Islet precursor cell (in vitro differentiated cells): ENCODE results near the gene TNFRSF14.

Experiments
- DNase-seq: peaks from one replicate; pipeline ENCODE4 v3.0.0-alpha.2; 2018

Gene TNFRSF14

GRCh38 chr1:2590233-2591141 lies 34.3 kb downstream of the TNFRSF14 start:
- DNase-seq: no peak

- DNase-seq: no peak
Measured at GRCh38 chr1:2591233-2591580, 35.0 kb downstream of the TNFRSF14 start.

- no peak for DNase-seq
Measured at GRCh38 chr1:2591581-2592261, 35.5 kb downstream of the TNFRSF14 start.

- peak; percentile 50 for DNase-seq
Measured at GRCh38 chr1:2592672-2593071, 36.5 kb downstream of the TNFRSF14 start.

DNA sequence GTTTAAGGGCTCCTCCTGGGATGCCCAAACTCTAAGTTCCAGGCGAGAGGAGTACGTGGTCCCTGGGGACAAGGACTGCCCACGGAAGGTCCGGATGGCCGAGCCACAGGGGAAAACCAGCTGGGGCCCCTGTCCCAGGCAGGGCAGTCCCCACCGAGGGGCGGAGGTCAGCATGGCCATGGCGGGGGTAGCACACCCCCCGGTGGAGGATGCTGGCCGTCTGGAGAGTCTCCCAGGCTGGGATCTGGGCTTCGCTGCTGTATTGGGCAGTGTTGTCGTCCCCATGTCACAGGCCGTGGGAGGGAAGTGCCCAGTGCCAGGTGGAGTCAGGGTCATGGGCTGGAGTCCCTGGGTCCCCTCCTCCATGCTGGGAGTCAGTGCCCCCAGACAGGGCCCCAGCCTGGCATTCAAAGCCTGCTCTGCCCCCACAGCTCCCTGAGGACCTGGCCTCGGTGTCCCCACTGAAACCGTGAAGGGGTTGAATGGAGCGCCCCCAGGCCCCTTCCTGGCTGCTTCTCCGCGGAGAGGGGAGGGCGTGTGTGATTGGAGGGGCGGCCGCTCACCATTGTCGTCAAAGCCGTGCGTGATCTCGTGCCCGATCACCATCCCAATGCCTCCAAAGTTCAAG lies 37.2 kb downstream of the TNFRSF14 start:
- peak; percentile 43 for DNase-seq

GRCh38 chr1:2594001-2594640 lies 38.0 kb downstream of the TNFRSF14 start:
- DNase-seq: peak; percentile 46

DNA sequence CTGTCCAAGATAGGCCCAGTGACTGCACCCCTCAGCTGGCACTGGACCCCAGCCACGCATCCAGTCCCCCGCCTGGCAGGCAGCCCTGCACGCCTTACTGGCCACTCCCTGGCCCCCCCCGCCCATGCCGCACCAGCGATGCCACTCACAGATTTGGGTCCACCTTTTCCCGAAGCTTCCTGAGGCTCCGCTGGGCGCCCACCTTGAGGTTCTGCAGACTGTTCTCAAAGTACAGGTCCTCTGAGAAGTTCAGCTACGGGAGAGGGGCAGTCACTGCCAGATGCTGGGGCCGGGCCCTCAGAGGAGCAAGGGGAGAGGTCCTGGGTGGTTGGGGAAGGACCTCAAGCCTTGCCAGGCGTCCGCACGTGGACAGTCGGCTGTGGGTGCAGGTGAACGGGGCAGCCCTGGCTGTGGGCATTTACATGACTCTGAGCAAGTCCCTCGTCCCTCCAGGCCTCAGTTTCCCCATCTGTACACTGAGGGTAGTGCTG lies 38.5 kb downstream of the TNFRSF14 start:
- DNase-seq: peak; percentile 43

DNA sequence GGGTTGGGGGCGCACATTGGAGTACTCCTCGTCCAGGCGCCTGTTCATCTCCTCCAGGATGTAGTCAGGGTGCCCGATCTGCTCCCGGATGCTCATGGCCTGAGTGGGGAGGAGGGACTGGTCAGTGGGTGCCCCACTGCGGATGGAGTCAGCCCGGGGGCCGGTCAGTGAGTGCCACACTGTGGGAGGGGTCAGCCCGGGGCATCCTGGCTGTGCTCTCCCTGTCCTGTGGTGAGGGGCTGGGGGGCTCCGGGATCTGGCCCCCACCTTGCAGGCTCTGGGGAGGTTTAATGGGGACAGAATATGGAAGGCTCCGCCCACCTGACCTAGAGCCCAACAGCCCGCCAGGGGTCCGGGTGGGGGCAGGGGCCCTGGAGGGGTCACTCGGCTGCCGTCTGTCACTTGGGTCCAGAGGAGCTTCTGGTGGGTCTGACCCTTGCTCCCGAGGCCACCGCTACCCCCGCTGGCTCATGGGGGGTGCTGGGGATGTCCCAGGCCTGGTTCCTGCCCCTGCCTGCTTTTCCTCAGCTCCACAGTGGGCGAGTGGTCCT lies 39.2 kb downstream of the TNFRSF14 start:
- peak; percentile 43 for DNase-seq

DNA sequence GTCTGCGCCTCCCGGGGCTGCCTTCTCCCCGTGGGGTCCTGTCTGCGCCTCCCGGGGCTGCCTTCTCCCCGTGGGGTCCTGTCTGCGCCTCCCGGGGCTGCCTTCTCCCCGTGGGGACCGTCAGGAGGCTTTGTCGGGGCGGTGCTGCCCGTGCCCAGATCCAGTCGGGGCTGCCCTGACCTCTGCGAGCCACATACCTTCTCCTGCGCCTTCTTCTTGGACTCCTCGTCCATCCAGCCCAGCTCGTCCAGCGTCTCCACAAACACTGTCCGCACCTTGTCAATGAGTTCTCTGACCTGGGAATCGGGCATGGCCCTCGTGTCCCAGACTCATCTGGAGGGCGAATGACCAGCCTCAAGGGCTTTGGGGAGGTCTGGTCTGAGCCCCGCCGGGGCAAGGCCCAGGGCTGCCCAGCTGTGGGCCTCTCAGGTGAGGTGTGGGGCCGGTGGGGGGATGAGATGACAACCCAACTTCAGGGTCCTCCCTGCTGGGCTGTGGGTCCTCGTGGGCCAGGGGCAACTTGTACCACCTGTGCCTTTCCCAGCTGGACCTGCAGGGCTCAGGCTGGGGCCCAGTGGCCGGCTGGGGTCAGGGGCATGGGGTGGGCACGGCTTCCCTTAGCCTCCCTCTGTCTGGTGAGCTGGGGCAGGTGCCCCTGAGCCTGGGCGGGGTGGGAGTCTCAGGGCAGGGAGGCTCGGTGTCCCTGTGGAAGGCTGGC lies 39.8 kb downstream of the TNFRSF14 start:
- DNase-seq: peak; percentile 42

DNA sequence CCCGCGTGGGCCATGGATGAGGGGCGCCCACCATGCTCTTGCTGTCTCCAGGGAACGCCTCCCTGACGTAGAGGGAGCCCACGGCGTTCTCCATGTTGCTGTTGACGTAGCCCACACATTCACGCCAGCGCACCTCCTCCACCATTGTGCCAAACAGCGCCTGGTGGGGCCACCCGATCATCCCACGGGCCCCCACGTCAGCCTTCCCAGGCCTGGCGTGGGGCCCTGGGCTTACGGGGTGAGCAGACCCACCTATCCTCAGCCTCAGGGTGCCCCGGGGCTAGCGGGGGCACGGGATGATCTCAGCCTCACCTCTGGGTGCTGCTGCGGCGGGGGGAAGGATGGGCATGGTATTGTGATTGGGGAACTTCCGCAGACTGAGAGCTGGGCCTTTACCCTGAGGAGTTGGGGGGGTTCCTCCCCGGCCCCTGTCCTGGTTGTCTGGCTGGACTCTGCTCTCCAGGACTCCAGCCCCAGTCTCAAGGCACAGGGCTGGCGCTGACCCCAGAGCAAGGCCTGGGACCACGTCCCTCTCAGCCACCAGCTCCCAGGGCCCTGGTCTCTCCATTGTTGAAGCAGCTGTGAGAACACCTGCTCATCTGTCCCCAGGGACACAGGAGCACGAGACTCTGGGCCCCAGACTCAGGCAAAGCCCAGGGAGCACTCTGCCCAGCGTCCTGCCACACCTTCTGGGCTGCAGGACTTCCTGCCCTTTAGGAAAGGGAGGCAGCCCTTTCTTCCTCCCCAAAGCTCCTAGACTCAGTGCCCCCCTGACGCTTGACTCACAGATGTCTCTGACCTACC lies 40.6 kb downstream of the TNFRSF14 start:
- DNase-seq: peak; percentile 48

DNA sequence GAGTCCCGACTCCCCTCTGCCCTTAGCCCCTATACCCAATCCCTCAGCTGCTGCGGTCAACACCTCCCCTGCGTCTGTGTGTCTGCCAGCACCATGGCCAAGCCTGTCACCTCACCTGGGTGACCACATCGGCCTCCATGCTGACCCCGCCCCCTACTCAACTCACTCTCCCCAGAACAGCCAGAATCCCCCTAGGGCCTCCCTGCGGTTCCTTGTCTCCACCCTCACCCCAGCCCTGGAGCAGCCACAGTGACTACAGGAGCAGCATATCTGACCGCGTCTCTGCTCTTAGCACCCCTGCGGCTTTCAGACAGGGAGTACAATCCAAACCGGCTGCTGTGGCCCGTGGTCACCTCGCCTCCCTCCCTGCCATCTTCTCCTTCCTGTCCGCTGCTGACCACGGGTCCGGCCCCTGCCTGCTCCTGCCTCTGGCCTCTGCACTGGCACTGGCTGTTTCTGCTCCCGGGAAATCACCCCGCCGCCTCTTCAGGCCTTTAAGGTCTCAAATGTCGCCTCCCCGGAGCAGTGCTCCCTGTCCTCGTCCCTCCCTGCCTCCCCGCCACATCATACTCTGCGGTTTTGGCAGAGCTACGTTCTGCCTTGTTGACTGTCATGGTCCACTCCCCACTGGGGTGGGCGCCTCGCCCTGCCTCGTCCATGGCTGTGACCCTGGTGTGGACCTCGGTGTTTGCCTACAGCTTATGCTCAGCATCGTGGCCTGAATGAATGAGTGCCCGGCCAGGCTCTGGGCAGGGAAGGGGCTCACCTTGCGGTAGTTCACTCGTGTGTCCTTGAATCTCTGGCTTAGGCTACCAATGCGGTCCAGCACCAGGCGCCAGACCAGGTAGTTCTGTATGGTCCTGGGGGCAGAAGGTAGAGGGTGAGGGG lies 41.5 kb downstream of the TNFRSF14 start:
- DNase-seq: peak; percentile 51

DNA sequence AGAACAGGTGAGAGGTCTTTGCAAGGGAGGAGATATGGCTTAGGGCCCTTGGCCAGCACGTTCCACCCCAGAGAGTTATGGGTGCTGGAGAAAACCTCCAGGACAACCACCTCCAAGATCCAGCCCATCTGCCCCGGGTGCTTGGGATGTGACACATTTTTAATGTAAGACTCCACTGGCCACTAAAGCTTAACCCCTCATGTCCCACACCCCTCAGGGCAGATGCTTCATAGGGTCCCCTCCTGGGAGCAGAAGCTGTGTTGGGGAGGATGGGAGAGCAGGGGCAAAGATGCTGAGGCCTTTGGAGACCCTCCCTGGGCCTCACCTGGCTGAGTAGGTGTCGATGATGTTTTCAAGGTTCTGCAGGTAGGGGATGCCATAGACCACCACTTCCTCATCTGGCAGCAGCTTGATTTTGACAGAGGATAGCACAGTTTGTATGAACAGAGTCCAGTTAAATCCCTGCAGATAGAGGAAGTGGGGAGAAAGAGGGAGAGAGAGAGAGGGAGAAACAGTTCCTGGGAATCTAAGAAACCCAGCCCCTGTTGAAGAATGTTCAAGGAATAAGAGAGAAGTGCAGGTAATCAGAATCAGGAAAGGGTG lies 42.3 kb downstream of the TNFRSF14 start:
- no peak for DNase-seq

DNA sequence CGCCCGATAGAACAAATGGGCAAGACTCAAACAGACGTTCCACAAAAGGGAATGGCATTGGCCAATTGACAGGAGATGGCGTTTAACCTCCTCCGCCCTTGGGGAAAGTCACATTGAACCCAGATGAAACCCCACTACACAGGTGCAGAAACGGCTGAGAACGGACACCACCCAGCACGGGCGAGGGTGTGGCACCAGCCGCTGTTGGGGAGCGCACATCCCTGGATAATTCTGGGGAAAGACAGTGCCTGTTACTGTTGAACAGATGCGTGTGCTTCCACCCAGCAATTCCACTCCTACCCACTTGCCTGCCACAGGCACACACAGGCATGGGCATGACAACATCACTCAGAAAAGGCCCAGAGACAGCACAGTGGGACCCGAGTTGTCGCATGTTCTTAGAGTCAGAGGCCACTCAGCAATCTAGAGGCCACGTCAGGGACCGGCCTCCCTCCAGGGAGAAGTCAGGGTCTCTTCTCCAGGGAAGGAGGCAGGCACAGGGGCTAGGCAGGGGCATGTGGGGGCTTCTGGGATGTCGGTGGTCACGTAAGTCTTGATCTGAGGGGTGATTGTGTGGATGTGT lies 45.6 kb downstream of the TNFRSF14 start:
- DNase-seq: no peak

- DNase-seq: no peak
Measured at GRCh38 chr1:2602311-2602835, 46.2 kb downstream of the TNFRSF14 start.

DNA sequence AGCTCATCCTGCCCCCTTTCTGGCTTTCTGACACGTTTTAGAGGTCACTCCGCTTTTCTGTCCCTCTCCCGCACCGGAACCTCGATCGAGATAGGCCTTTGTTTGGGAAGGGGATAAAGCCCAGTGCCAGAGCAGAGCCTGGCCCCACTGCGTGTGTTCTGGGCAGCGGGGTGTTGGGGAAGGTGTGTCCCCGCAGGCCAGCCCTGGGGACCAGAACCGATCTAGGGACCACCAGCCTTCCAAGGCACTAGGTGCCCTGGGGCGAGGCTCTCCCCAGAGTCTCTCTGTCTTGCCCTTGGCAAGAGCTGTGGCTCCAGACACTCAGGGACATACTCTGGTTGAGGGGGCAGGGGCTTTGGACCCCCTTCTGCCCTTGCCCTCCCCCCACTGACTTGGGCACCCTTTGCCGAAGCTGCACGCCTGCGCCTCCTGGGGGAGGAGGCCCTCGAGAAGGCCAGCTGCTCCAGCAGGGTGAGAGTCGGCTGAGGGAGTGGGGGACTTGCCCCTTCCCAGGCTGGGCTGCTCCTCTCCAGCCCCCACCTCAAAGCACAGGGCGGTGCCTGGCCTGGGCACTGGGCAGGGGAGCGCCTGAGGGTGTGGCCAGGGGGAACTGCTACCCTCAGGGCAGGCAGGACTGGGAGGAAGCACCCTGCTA lies 46.8 kb downstream of the TNFRSF14 start:
- DNase-seq: no peak

- DNase-seq: peak; percentile 50
Measured at GRCh38 chr1:2603521-2604155, 47.5 kb downstream of the TNFRSF14 start.

DNA sequence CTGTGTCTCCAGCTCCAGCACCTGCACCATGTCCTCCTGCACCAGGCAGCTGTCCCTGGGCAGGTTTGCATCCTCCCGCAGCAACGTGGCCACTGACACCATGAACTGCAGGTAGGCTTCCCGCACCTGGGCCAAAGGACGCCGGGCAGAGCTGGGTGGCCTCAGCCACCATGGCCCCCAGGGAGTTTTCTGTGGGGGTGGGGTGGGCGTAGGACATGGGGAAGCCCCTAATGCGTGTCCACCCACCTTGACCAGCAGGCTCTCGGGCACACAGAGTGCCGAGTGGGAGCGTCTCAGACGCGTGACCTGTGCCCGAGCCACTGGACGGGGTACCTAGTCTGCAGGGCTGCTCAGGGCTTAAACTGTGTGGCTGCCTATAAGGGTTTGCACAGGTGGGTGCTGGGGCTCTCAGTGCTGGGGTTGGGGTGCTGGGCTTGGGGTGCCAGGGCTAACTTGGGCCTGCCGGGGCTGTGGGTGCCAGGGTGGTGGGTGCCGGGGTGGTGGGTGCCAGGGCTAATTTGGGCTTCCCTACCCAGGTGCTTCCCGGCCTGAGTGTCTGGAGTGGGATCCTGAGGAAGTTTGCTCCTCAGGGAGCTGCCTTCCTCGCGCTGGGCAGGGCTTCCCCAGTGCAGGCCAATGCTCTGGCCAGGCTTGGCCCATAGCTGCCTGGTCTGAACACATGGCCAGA lies 48.1 kb downstream of the TNFRSF14 start:
- DNase-seq: peak; percentile 41
